COLO668 (cell line): ENCODE measurements around the gene CD200.
"Not testable (repeated sequence)": the region's sequence is repeated elsewhere in the genome, so short reads cannot be mapped to it uniquely, and the experiment has no call there.

Experiments
- DNase-seq: peaks from one replicate; lab custom pipeline; 2025; ENCODE audit not compliant: unreplicated experiment; lab: John Stamatoyannopoulos, UW

CD200 gene

GRCh38 chr3:112384769-112385168, 51.8 kb downstream of the CD200 start:
- no peak for DNase-seq

GRCh38 chr3:112388972-112389371, 56.0 kb downstream of the CD200 start:
- no peak for DNase-seq

GRCh38 chr3:112389961-112390360, 57.0 kb downstream of the CD200 start:
- no peak for DNase-seq

- DNase-seq: no peak
Measured at GRCh38 chr3:112390783-112391641, 58.1 kb downstream of the CD200 start.

GRCh38 chr3:112391648-112392047, 58.7 kb downstream of the CD200 start:
- DNase-seq: no peak

- no peak for DNase-seq
Measured at GRCh38 chr3:112392393-112393359, 59.7 kb downstream of the CD200 start.

GRCh38 chr3:112393360-112393728, 60.4 kb downstream of the CD200 start:
- DNase-seq: no peak

- DNase-seq: no peak
Measured at GRCh38 chr3:112394003-112394640, 61.2 kb downstream of the CD200 start.

- no peak for DNase-seq
Measured at GRCh38 chr3:112395181-112395895, 62.4 kb downstream of the CD200 start.

- no peak for DNase-seq
Measured at GRCh38 chr3:112395896-112396290, 62.9 kb downstream of the CD200 start.

GRCh38 chr3:112397556-112397955, 64.6 kb downstream of the CD200 start:
- DNase-seq: no peak

GRCh38 chr3:112399064-112399463, 66.1 kb downstream of the CD200 start:
- no peak for DNase-seq

- DNase-seq: not testable (repeated sequence)
Measured at GRCh38 chr3:112399554-112399953, 66.6 kb downstream of the CD200 start.

- not testable (repeated sequence) for DNase-seq
Measured at GRCh38 chr3:112400317-112400716, 67.4 kb downstream of the CD200 start.

GRCh38 chr3:112401617-112402016, 68.7 kb downstream of the CD200 start:
- no peak for DNase-seq

GRCh38 chr3:112403103-112403502, 70.1 kb downstream of the CD200 start:
- no peak for DNase-seq

GRCh38 chr3:112404924-112405549, 72.1 kb downstream of the CD200 start:
- not testable (repeated sequence) for DNase-seq

GRCh38 chr3:112405845-112406244, 72.9 kb downstream of the CD200 start:
- no peak for DNase-seq

GRCh38 chr3:112407214-112407887, 74.4 kb downstream of the CD200 start:
- no peak for DNase-seq
